HepG2 (cell line): ENCODE results near the gene HEXIM1. TPM values are rescaled to one million over a fixed set of nuclear protein-coding genes. Genes with fewer than 3 reads are reported as not detected.

Experiments used
- AHR ChIP-seq: IDR thresholded peaks from 2 replicates; pipeline ENCODE4 v1.6.1; 2018; ENCODE audit warnings: missing genetic modification reagents, missing compliant biosample characterization
- ATAD3A ChIP-seq: sonication (generic); formaldehyde crosslinking; IDR thresholded peaks from 2 replicates; pipeline ENCODE4 v1.4.0; 2020; ENCODE audit warnings: missing genetic modification reagents
- EEA1 ChIP-seq: sonication (generic); formaldehyde crosslinking; IDR thresholded peaks from 2 replicates; pipeline ENCODE4 v1.5.1; 2020; ENCODE audit warnings: mild to moderate bottlenecking, missing genetic modification reagents, borderline replicate concordance
- EZH2 ChIP-seq: conservative IDR thresholded peaks from 2 replicates; pipeline ENCODE4 v1.6.1; 2012; ENCODE audit warnings: mild to moderate bottlenecking, low read depth, low read length, moderate library complexity
- FOSL2 ChIP-seq: sonication (generic); formaldehyde crosslinking; IDR thresholded peaks from 2 replicates; pipeline ENCODE4 v1.4.0; 2020; ENCODE audit warnings: missing genetic modification reagents
- HBP1 ChIP-seq: IDR thresholded peaks from 2 replicates; pipeline ENCODE4 v1.6.1; 2016; ENCODE audit warnings: low read depth, control low read depth
- HMG20A ChIP-seq: IDR thresholded peaks from 2 replicates; pipeline ENCODE4 v1.6.1; 2016; ENCODE audit warnings: borderline replicate concordance
- KDM4B ChIP-seq: sonication (generic); formaldehyde crosslinking; IDR thresholded peaks from 2 replicates; pipeline ENCODE4 v1.4.0; 2020; ENCODE audit warnings: missing genetic modification reagents
- LBX2 ChIP-seq: sonication (generic); formaldehyde crosslinking; IDR thresholded peaks from 2 replicates; pipeline ENCODE4 v1.5.0; 2020; ENCODE audit warnings: missing genetic modification reagents, mild to moderate bottlenecking, borderline replicate concordance
- MAFK ChIP-seq, 2 experiments: IDR thresholded peaks in 1 of 2; conservative IDR thresholded peaks in 1 of 2; 2 replicates each; pipeline ENCODE4 v1.6.1; 2011; ENCODE audit warnings: improper control_type of control experiment in 2 of 2, low read length in 2 of 2
- MAX ChIP-seq: IDR thresholded peaks from 2 replicates; pipeline ENCODE4 v1.6.1; 2012; ENCODE audit warnings: inconsistent platforms
- POLR2G ChIP-seq: fragments of 200-400 bp; formaldehyde crosslinking; IDR thresholded peaks from 2 replicates; pipeline ENCODE4 v1.6.1; 2018; ENCODE audit warnings: mild to moderate bottlenecking, low read depth, low read length, moderate library complexity
- PRDM10 ChIP-seq: sonication (generic); formaldehyde crosslinking; IDR thresholded peaks from 2 replicates; pipeline ENCODE4 v1.4.0; 2020; ENCODE audit warnings: low read depth, missing genetic modification reagents
- RXRB ChIP-seq: IDR thresholded peaks from 2 replicates; pipeline ENCODE4 v1.6.1; 2016; ENCODE audit warnings: borderline replicate concordance, missing genetic modification reagents, missing compliant biosample characterization
- SPEN ChIP-seq: sonication (generic); formaldehyde crosslinking; IDR thresholded peaks from 2 replicates; pipeline ENCODE4 v1.5.1; 2020; ENCODE audit warnings: low read depth, mild to moderate bottlenecking, missing genetic modification reagents
- THRA ChIP-seq: sonication (generic); formaldehyde crosslinking; IDR thresholded peaks from 2 replicates; pipeline ENCODE4 v1.4.0; 2020; ENCODE audit warnings: missing genetic modification reagents, borderline replicate concordance
- ZNF136 ChIP-seq: sonication (generic); formaldehyde crosslinking; IDR thresholded peaks from 2 replicates; pipeline ENCODE4 v1.8.1; 2022; ENCODE audit warnings: low read depth, mild to moderate bottlenecking, moderate library complexity, missing genetic modification reagents
- ZNF326 ChIP-seq: sonication (generic); formaldehyde crosslinking; IDR thresholded peaks from 2 replicates; pipeline ENCODE4 v1.4.0; 2020; ENCODE audit warnings: missing genetic modification reagents, borderline replicate concordance
- ZNF331 ChIP-seq: sonication (generic); formaldehyde crosslinking; IDR thresholded peaks from 2 replicates; pipeline ENCODE4 v1.4.0; 2020; ENCODE audit warnings: missing genetic modification reagents
- ZNF768 ChIP-seq: sonication (generic); formaldehyde crosslinking; IDR thresholded peaks from 2 replicates; pipeline ENCODE4 v1.4.0; 2020; ENCODE audit warnings: missing genetic modification reagents
- ZSCAN9 ChIP-seq: IDR thresholded peaks from 2 replicates; pipeline ENCODE4 v1.6.1; 2016; ENCODE audit warnings: borderline replicate concordance
- polyA plus RNA-seq, 8 experiments: library from polyadenylated mRNA; depleted of rRNA in 3 of 8; stranded (reverse) in 7 of 8; unstranded in 1 of 8; fragments of >200 nt; fragmentation: Illumina TruSeq in 4 of 8; extraction: Trizol in 4 of 8; gene quantifications; 2 replicates each; pipeline versions ENCODE4 v1.2.1 to v1.2.3, GENCODE V29; 2011 to 2016; ENCODE audit warnings: low read depth in 4 of 8, missing spikeins in 1 of 8, mixed read lengths in 1 of 8; ENCODE audit not compliant: insufficient read depth in 1 of 8
- total RNA-seq, 5 experiments: library from RNA; depleted of rRNA; stranded (reverse); fragments of >200 nt; fragmentation: Illumina TruSeq; extraction: Trizol; gene quantifications; 2 replicates each; pipeline ENCODE4 v1.2.3, GENCODE V29; 2016; ENCODE audit warnings: low read depth in 1 of 5
- TF ChIP-seq, protein P1 (sequence below): IDR thresholded peaks from 2 replicates; pipeline ENCODE4 v1.6.1; 2016

Gene HEXIM1
- total and polyA plus RNA-seq, 2 of the 13 experiments (the other 11 are each of a cell fraction or from before 2014, with no cell fraction given) = 10.5 to 16.6 TPM

- peak; percentile 75 for TF ChIP-seq FOSL2 (CRISPR knock-in tag)
- TF ChIP-seq, protein P1, sequence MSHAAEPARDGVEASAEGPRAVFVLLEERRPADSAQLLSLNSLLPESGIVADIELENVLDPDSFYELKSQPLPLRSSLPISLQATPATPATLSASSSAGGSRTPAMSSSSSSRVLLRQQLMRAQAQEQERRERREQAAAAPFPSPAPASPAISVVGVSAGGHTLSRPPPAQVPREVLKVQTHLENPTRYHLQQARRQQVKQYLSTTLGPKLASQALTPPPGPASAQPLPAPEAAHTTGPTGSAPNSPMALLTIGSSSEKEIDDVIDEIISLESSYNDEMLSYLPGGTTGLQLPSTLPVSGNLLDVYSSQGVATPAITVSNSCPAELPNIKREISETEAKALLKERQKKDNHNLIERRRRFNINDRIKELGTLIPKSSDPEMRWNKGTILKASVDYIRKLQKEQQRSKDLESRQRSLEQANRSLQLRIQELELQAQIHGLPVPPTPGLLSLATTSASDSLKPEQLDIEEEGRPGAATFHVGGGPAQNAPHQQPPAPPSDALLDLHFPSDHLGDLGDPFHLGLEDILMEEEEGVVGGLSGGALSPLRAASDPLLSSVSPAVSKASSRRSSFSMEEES (CRISPR knock-in tag) = peak; percentile 77
- peak; percentile 45; the same call in 1 of the 2 replicates for TF ChIP-seq POLR2G
- TF ChIP-seq ATAD3A (CRISPR knock-in tag) = no peak
- TF ChIP-seq SPEN (CRISPR knock-in tag) = peak; percentile 42; the same call in 1 of the 2 replicates
- peak; percentile 95 for TF ChIP-seq THRA (CRISPR knock-in tag)
- no peak for TF ChIP-seq ZNF326 (CRISPR knock-in tag)
- no peak for TF ChIP-seq LBX2 (CRISPR knock-in tag)
- TF ChIP-seq AHR (CRISPR knock-in tag) = peak; percentile 58; the same call in 1 of the 2 replicates
- 0 out of 2 replicates have a peak, but pooled peaks have one; percentile 38 for TF ChIP-seq HBP1 (CRISPR knock-in tag)
- peak; percentile 81 for TF ChIP-seq MAX
- no peak for TF ChIP-seq EZH2
- TF ChIP-seq ZSCAN9 (CRISPR knock-in tag) = peak; percentile 86
- peak; percentile 33; the same call in 1 of the 2 replicates for TF ChIP-seq ZNF768 (CRISPR knock-in tag)
- peak; percentile 82 for TF ChIP-seq RXRB (CRISPR knock-in tag)
- TF ChIP-seq KDM4B (CRISPR knock-in tag) = peak; percentile 66; the same call in 1 of the 2 replicates
- TF ChIP-seq ZNF136 = no peak
- TF ChIP-seq MAFK (conservative IDR thresholded peaks at IDR 0.05 in 1 of 2, IDR thresholded peaks at IDR 0.05 in 1 of 2; ENCODE audit: low read length in 2 of 2) = peak; percentile 53 to 56; a peak in 3 of 4 replicates
- peak; percentile 47; the same call in 1 of the 2 replicates for TF ChIP-seq HMG20A
- TF ChIP-seq PRDM10 (CRISPR knock-in tag) = peak; percentile 28; the same call in 1 of the 2 replicates
- peak; percentile 73; the same call in 1 of the 2 replicates for TF ChIP-seq ZNF331 (CRISPR knock-in tag)
- peak; percentile 38; the same call in 1 of the 2 replicates for TF ChIP-seq EEA1 (CRISPR knock-in tag)
These were observed 18.8 kb upstream of the HEXIM1 start (continued) for GRCh38 chr17:45129426-45129939.
